SK-N-SH (cell line): ENCODE measurements around the gene MRPL18. TPM values are rescaled to one million over a fixed set of nuclear protein-coding genes. Genes with fewer than 3 reads are reported as not detected.

Source experiments
- CTCF ChIA-PET: fragments of 300-600, 350-600 bp; formaldehyde crosslinking; extraction: SDS; loops from one replicate; lab custom pipeline; 2021; lab: Yijun Ruan, JAX
- POLR2A ChIA-PET: fragments of 350-600 bp; sonication (Branson Sonifier 250); formaldehyde crosslinking; extraction: SDS; loops from one replicate; lab custom pipeline; 2020; ENCODE audit warnings: antibody characterized with exemption, inconsistent platforms; lab: Yijun Ruan, JAX
- DNase-seq: peaks from one replicate; pipeline ENCODE4 v3.0.0; 2012
- H2AFZ ChIP-seq: fragments of 200-600 bp; sonication (generic); 2 replicates; pipeline ENCODE4 v1.8.1; 2016; ENCODE audit warnings: antibody characterized with exemption, mild to moderate bottlenecking, low read depth
- H3F3A ChIP-seq: fragments of 200-600 bp; sonication (generic); replicated peaks from 2 replicates; pipeline ENCODE3; 2016; ENCODE audit warnings: antibody characterized with exemption, mild to moderate bottlenecking; ENCODE audit not compliant: insufficient read depth
- H3K27ac ChIP-seq, 2 experiments: fragments of 200-500 bp in 1 of 2; fragments of 200-600 bp in 1 of 2; sonication (Bioruptor generic) in 1 of 2; sonication (generic), shearing (Covaris generic) in 1 of 2; 2 replicates each; pipeline versions ENCODE4 v1.5.1 to v1.6.1; 2014 to 2016; ENCODE audit warnings: low read depth in 2 of 2, inconsistent platforms in 1 of 2, low read length in 1 of 2, mild to moderate bottlenecking in 1 of 2, mixed read lengths in 1 of 2
- H3K27me3 ChIP-seq: fragments of 200-600 bp; sonication (generic), shearing (Covaris generic); 2 replicates; pipeline ENCODE4 v1.6.1; 2016; ENCODE audit warnings: mixed run types; ENCODE audit not compliant: insufficient read depth
- H3K36me3 ChIP-seq, 2 experiments: fragments of 200-500 bp in 1 of 2; fragments of 200-600 bp in 1 of 2; sonication (Bioruptor generic) in 1 of 2; sonication (generic) in 1 of 2; replicated peaks in 1 of 2; 2 replicates each; pipeline versions ENCODE3 to v1.5.1; 2014 to 2016; ENCODE audit warnings: low read length in 1 of 2, mild to moderate bottlenecking in 1 of 2; ENCODE audit not compliant: insufficient read depth in 2 of 2, control insufficient read depth in 1 of 2
- H3K4me1 ChIP-seq, 2 experiments: fragments of 200-500 bp in 1 of 2; fragments of 200-600 bp in 1 of 2; sonication (Bioruptor generic) in 1 of 2; sonication (generic), shearing (Covaris generic) in 1 of 2; 2 replicates each; pipeline versions ENCODE4 v1.5.1 to v1.6.1; 2014 to 2016; ENCODE audit warnings: low read depth in 1 of 2, low read length in 1 of 2, mixed run types in 1 of 2; ENCODE audit not compliant: insufficient read depth in 2 of 2, control insufficient read depth in 1 of 2
- H3K4me2 ChIP-seq: fragments of 200-600 bp; sonication (generic), shearing (Covaris generic); 2 replicates; pipeline ENCODE4 v1.6.1; 2017; ENCODE audit warnings: mixed run types
- H3K4me3 ChIP-seq, 2 experiments: fragments of 200-500 bp in 1 of 2; fragments of 200-600 bp in 1 of 2; sonication (Bioruptor generic) in 1 of 2; sonication (generic), shearing (Covaris generic) in 1 of 2; 2 replicates each; pipeline versions ENCODE4 v1.5.1 to v1.8.1; 2014 to 2016; ENCODE audit warnings: low read depth in 2 of 2, inconsistent platforms in 1 of 2, low read length in 1 of 2, mild to moderate bottlenecking in 1 of 2, mixed read lengths in 1 of 2, moderate library complexity in 1 of 2
- H3K79me2 ChIP-seq: fragments of 200-600 bp; sonication (generic); 2 replicates; pipeline ENCODE4 v1.8.1; 2017; ENCODE audit warnings: mild to moderate bottlenecking; ENCODE audit not compliant: insufficient read depth
- H3K9ac ChIP-seq: fragments of 200-600 bp; sonication (generic); 2 replicates; pipeline ENCODE4 v1.6.1; 2017; ENCODE audit warnings: mixed run types
- H3K9me2 ChIP-seq: fragments of 200-600 bp; sonication (generic); 2 replicates; pipeline ENCODE4 v1.6.1; 2017; ENCODE audit warnings: mixed run types
- H3K9me3 ChIP-seq: fragments of 200-600 bp; sonication (generic); 2 replicates; pipeline ENCODE4 v1.6.1; 2017; ENCODE audit warnings: mixed run types, mild to moderate bottlenecking, moderate library complexity
- H4K20me1 ChIP-seq: fragments of 200-600 bp; sonication (generic); 2 replicates; pipeline ENCODE4 v1.6.1; 2017; ENCODE audit warnings: mild to moderate bottlenecking, mixed run types; ENCODE audit not compliant: insufficient read depth
- CHD2 ChIP-seq: fragments of 150-350 bp; IDR thresholded peaks from 2 replicates; pipeline ENCODE4 v1.6.1; 2018; ENCODE audit warnings: low read length; ENCODE audit not compliant: partially characterized antibody
- ELF1 ChIP-seq: IDR thresholded peaks from 2 replicates; pipeline ENCODE4 v1.4.0; 2012
- IRF3 ChIP-seq: fragments of 150-350 bp; IDR thresholded peaks from 2 replicates; pipeline ENCODE4 v1.6.1; 2016; ENCODE audit warnings: mild to moderate bottlenecking, low read depth, low read length
- RAD21 ChIP-seq: IDR thresholded peaks from 2 replicates; pipeline ENCODE4 v1.6.1; 2012; ENCODE audit warnings: mild to moderate bottlenecking, low read length
- REST ChIP-seq: IDR thresholded peaks from 2 replicates; pipeline ENCODE4 v1.6.1; 2012; ENCODE audit warnings: mild to moderate bottlenecking, low read depth, low read length, moderate library complexity
- TCF12 ChIP-seq: IDR thresholded peaks from 2 replicates; pipeline ENCODE4 v1.4.0; 2012
- TEAD4 ChIP-seq: IDR thresholded peaks from 2 replicates; pipeline ENCODE4 v1.4.0; 2012; ENCODE audit warnings: mild to moderate bottlenecking, borderline replicate concordance; ENCODE audit not compliant: insufficient read depth
- USF1 ChIP-seq: IDR thresholded peaks from 2 replicates; pipeline ENCODE4 v1.4.0; 2012; ENCODE audit warnings: low read depth, borderline replicate concordance
- USF2 ChIP-seq: fragments of 150-350 bp; IDR thresholded peaks from 2 replicates; pipeline ENCODE4 v1.6.1; 2017; ENCODE audit warnings: antibody characterized with exemption, low read length, low read depth, borderline replicate concordance
- WGBS: methylation state at CpG from one replicate; pipeline ENCODE4 v1.1.6; 2017; ENCODE audit warnings: low lambda C conversion rate; 5-methylcytosine and 5-hydroxymethylcytosine counted together
- polyA plus RNA-seq, 3 experiments: library from polyadenylated mRNA; depleted of rRNA; stranded (reverse); fragments of >200 nt; gene quantifications; 2 replicates each; pipeline ENCODE4 v1.2.3, GENCODE V29; 2012
- TF ChIP-seq, protein P1 (sequence below): IDR thresholded peaks from 2 replicates; pipeline ENCODE4; 2012
- TF ChIP-seq, protein P2 (sequence below): IDR thresholded peaks from 2 replicates; pipeline ENCODE4 v1.4.0; 2012; ENCODE audit warnings: low read depth, borderline replicate concordance

Gene MRPL18
- polyA plus RNA-seq, 1 of the 3 experiments (the other 2 are of a cell fraction), result 84.4 TPM

DNA sequence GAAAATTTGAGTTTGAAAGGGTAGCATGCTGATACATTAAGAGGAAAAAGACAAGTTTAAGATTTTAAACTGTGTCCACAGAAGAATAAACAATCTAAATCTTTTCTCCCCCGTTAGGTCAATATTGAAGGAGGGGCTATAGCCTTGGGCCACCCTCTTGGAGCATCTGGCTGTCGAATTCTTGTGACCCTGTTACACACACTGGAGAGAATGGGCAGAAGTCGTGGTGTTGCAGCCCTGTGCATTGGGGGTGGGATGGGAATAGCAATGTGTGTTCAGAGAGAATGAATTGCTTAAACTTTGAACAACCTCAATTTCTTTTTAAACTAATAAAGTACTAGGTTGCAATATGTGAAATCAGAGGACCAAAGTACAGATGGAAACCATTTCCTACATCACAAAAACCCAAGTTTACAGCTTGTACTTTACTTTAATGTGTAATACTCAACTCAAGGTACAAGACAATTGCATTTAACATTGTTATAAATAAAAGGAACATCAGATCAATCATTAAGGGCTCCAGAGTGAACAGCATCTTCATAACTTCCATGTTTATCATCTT lies 11.6 kb upstream of the MRPL18 start:
- Histone ChIP-seq H2AFZ (no peak overlapping the region), H3K27ac (no peak overlapping the region), H3K36me3 (peaks cover 65 to 79% of the 10 kb centered on the region in 2 experiments), H3K4me1 (no peaks in the 10 kb centered on the region; a peak in 1 of 4 replicates), H3F3A (peaks cover 43% of the 10 kb centered on the region), H3K9me2 (no peaks in the 10 kb centered on the region), H3K4me2 (no peak overlapping the region), H3K9me3 (no peaks in the 10 kb centered on the region), H3K9ac (no peak overlapping the region), H4K20me1 (peaks cover 3% of the 10 kb centered on the region), H3K27me3 (no peaks in the 10 kb centered on the region), H3K79me2 (peaks cover 29% of the 10 kb centered on the region), H3K4me3 (no peak overlapping the region)
- DNase-seq, result no peak
- TF ChIP-seq RAD21 (no peak), IRF3 (no peak), CHD2 (no peak), REST (no peak), USF1 (no peak), TEAD4 (no peak), USF2 (no peak), ELF1 (no peak), TCF12 (no peak)
- TF ChIP-seq, protein P1, sequence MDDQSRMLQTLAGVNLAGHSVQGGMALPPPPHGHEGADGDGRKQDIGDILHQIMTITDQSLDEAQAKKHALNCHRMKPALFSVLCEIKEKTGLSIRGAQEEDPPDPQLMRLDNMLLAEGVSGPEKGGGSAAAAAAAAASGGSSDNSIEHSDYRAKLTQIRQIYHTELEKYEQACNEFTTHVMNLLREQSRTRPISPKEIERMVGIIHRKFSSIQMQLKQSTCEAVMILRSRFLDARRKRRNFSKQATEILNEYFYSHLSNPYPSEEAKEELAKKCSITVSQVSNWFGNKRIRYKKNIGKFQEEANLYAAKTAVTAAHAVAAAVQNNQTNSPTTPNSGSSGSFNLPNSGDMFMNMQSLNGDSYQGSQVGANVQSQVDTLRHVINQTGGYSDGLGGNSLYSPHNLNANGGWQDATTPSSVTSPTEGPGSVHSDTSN, result no peak
- TF ChIP-seq, protein P2, sequence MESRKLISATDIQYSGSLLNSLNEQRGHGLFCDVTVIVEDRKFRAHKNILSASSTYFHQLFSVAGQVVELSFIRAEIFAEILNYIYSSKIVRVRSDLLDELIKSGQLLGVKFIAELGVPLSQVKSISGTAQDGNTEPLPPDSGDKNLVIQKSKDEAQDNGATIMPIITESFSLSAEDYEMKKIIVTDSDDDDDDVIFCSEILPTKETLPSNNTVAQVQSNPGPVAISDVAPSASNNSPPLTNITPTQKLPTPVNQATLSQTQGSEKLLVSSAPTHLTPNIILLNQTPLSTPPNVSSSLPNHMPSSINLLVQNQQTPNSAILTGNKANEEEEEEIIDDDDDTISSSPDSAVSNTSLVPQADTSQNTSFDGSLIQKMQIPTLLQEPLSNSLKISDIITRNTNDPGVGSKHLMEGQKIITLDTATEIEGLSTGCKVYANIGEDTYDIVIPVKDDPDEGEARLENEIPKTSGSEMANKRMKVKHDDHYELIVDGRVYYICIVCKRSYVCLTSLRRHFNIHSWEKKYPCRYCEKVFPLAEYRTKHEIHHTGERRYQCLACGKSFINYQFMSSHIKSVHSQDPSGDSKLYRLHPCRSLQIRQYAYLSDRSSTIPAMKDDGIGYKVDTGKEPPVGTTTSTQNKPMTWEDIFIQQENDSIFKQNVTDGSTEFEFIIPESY, result no peak
- ChIA-PET CTCF (no interaction called here), POLR2A (interaction anchor here (0.6 kb wide), 1 partner anchor 8 kb away, joined by 3 read pairs; no protein-coding TSS in a partner anchor)
- 83% methylated on average over 3 of the region's 3 CpGs for WGBS
